ENCODE data around the gene UTS2.

Gene UTS2

GRCh38 chr1:7863756-7864328 is 11.0 kb upstream of the UTS2 start:
- no peak for DNase-seq (ENCODE audit: low read depth, low spot score)

DNA sequence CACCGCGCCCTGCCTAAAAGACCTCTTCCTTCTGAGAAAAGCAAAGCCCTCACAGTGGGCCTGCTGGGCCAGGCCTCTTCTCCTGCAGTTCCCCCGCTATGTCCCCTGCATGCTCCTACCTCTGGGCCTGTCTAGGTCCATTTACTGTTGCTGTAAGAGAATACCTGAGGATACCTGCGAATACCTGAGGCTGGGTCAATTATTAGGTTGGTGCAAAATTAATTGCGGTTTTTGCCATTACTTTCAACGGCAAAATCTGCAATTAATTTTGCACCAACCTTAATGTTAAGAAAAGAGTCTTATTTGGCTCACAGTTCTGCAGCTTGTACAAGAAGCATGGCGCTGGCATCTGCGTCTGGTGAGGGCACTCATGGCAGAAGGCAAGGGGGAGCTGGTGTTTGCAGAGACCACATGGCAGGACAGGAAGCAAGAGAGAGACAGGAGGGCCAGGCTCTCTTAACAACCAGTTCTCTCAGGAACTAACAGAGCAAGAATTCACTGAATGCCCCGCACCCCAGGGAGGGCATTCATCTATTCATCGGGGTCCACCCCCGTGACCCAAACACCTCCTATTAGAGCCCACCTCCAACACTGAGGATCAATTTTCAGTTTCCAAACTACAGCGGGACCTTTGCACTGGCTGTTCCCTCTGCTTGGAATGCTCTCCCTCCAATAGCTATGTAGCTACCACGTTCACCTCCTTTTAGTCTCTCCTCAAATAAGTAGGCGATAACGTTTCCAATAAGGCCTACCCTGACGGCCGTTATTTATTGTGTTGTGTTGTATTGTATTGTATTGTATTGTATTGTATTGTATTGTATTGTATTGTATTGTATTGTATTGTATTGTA is 9.6 kb upstream of the UTS2 start:
- no peak for DNase-seq (ENCODE audit: low read depth, low spot score)

DNA sequence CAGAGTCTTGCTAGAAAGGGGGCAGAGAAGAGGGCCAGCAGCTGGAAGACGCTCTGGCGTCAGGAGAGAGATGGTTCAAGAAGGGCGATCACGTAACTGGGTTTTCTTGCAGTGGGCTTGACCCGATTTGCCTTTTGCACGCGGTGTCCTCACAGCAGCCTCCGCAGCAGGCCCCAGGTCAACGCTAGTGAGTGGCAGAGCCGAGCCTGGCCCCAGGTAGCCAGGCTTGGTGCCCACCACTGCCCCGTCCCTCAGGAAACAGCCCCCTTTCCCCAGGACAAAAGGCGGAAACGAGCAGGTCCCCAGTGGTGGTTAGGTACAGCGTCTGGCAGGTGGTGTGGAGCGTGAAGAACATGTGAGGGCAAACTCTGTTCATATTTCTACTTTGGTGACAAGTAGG is 8.6 kb upstream of the UTS2 start:
- no peak for DNase-seq (ENCODE audit: low read depth, low spot score)

DNA sequence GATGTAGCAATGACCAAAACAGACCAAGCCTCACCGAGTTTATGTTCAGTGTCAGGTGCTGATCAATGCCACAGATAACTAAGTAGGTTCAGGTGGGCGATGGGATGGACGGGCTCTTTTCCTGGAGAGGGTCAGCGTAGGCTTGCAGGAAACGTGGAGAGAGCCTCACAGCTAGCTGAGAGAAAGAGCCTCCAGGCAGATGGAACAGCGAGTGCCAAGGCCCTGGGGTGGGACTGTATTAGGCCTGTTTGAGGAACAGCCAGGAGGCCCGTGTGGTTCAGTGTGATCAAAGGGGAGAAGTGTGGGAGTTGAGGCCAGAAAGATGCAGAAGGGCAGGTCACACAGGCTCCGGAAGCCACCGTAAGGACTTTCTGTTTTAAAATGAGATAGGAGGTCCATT is 7.3 kb upstream of the UTS2 start:
- DNase-seq (ENCODE audit: low read depth, low spot score): no peak

- no peak for DNase-seq (ENCODE audit: low read depth, low spot score)
Measured at GRCh38 chr1:7859406-7859805, 6.5 kb upstream of the UTS2 start.

DNA sequence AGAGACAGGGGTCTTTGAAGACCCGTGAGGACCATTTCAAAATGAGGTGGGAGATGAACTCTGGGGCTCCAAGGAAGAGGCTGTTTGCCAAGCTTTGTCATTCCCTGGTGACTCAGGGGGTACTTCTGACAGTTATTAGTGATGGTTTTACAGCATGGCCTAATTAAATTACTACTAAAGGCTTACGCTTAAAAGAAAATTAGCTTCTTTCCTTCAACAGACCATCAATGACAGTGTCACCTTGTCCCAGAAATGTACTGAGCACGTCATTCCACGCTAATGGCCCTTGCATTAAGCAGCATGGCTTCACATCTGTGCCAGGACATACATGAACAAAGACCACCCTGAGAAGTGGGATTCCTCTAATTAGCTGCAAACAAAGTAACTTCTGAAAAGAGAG is 5.1 kb upstream of the UTS2 start:
- no peak for DNase-seq (ENCODE audit: low read depth, low spot score)

DNA sequence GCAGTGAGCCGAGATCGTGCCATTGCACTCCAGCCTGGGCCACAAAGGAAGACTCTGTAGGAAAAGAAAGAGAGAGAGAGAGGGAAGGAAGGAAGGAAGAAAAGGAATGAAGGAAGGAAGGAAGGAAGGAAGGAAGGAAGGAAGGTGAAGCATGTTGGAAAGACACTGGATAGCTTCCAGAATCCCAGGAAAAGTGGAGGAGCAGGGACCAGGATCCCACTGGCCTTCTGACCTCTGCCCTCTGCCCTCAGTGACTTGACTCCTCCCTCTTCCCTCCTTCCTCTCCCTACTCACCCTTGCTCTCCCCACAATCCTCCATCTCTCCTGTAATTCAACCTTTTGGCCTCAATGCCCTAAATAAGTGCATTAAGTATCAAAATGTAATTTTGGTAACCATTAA is 4.1 kb upstream of the UTS2 start:
- no peak for DNase-seq (ENCODE audit: low read depth, low spot score)

GRCh38 chr1:7856345-7856744 is 3.5 kb upstream of the UTS2 start:
- no peak for DNase-seq (ENCODE audit: low read depth, low spot score)

DNA sequence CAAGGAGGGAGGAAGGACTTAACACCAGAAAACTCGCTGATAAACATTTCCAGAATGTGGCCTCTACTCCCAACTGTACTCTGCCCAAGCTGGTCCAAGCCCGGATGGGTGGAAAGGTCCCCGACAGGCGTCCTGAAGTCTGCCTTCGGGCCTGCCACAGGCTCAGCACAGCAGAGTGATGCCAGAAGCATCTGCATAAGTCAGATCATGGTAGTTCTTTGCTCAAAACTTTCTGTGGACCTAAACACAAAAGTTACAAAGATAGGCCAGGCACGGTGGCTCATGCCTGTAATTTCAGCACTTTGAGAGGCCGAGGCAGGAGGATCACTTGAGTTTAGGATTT is 790 bp upstream of the UTS2 start:
- DNase-seq (ENCODE audit: low read depth, low spot score): no peak

- DNase-seq (ENCODE audit: low read depth, low spot score): no peak
Measured at GRCh38 chr1:7850786-7851185, 2.1 kb downstream of the UTS2 start.

- no peak for DNase-seq (ENCODE audit: low read depth, low spot score)
Measured at GRCh38 chr1:7847599-7847998, 5.3 kb downstream of the UTS2 start.

DNA sequence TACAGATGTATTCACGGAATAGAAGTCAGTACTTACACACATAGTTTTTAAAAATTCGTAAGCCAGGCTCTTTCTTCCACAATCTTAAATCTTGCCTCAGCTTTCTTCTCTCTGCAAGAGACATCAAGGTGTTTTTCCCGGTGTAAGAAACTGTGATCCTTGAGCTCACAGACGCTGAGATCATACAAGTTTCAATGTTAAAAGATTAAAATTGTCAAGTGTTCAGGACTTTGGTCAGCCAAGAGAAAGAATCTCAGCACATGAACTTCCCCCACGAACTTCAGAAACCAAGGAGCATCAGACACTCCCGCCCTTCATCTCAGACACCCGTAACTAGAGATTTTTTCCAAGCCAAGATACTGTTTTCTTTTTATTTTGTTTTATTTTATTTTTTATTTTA is 6.2 kb downstream of the UTS2 start:
- no peak for DNase-seq (ENCODE audit: low read depth, low spot score)

GRCh38 chr1:7845761-7846160 is 7.1 kb downstream of the UTS2 start:
- DNase-seq (ENCODE audit: low read depth, low spot score): no peak

- DNase-seq (ENCODE audit: low read depth, low spot score): no peak
Measured at GRCh38 chr1:7842517-7842916, 10.3 kb downstream of the UTS2 start.

GRCh38 chr1:7839526-7839925 is 13.3 kb downstream of the UTS2 start:
- no peak for DNase-seq (ENCODE audit: low read depth, low spot score)

DNA sequence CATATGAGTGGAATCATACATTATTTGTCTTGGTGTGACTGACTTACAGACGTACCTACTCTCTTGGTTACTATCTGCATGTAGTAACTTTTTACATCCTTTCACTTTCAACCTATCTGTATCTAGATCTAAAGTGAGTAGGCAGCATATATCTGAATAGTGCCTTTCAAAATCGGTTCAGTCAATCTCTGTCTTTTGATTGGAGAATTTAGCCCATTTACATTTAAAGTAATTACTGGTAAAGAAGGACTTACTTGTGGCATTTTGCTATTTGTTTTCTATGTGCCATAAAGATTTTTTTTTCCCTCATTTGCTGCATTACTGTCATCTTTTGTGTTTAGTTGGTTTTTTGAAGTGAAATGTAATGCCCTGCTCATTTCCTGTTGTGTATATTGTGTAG is 14.2 kb downstream of the UTS2 start:
- DNase-seq (ENCODE audit: low read depth, low spot score): no peak

DNA sequence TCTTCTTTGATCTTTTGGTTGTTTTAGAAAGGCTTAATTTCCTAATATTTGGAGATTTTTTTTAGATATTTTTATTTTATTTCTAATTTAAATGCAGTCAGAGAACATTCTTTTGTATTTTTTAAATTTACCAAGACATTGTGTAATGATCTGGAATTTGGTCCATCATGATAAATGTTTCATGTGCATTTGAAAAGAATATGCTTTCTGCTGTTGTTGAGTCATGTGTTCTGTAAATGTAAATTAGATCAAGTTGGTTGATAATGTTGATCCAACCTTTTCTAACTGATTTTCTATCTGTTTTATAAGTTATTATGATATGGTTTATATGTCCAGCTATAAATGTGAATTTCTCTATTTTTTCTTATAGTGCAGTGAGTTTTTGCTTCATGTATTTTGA is 19.8 kb downstream of the UTS2 start:
- no peak for DNase-seq (ENCODE audit: low read depth, low spot score)

- no peak for DNase-seq (ENCODE audit: low read depth, low spot score)
Measured at GRCh38 chr1:7831458-7831857, 21.4 kb downstream of the UTS2 start.

DNA sequence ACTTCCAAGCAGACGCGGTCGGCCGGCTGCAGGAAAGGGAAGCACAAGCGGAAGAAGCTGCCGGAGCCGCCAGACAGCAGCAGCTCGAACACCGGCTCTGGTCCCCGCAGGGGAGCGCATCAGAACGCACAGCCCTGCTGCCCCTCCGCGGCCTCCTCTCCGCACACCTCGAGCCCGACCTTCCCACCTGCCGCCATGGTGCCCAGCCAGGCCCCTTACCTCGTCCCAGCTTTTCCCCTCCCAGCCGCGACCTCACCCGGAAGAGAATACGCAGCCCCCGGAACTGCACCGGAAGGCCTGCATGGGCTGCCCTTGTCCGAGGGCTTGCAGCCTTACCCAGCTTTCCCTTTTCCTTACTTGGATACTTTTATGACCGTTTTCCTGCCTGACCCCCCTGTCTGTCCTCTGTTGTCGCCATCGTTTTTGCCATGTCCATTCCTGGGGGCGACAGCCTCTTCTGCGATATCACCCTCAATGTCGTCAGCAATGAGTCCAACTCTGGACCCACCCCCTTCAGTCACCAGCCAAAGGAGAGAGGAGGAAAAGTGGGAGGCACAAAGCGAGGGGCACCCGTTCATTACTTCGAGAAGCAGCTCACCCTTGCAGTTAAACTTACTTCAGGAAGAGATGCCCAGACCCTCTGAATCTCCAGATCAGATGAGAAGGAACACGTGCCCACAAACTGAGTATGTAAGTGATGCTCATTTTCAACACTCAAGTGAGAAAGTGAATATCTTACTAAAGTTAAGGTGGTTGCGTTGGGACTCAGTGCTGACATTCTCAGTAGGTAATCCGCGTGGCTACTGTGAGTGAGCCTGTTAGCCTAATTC is 25.5 kb downstream of the UTS2 start:
- no peak for DNase-seq (ENCODE audit: low read depth, low spot score)

GRCh38 chr1:7826363-7826762 is 26.5 kb downstream of the UTS2 start:
- DNase-seq (ENCODE audit: low read depth, low spot score): no peak

DNA sequence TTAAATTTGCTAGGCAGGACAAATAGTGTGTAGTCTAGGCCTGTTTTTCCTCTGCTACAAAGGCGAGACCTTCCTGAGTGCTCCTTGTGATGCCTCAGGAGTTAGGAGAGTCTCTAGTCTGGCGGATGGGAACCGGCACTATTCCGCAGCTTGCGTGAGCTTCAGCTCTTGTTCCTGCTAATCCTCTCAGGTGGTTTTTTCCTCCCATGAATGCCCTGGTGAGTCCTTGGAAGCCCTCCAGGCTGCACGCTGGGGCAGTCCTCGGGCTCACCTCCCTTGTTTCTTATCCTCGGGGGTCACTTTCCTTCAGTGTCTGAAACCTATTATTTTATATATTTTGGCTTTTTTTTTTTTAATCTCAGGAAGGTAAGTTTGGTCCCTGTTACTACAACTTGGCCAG is 28.2 kb downstream of the UTS2 start:
- DNase-seq (ENCODE audit: low read depth, low spot score): no peak

DNA sequence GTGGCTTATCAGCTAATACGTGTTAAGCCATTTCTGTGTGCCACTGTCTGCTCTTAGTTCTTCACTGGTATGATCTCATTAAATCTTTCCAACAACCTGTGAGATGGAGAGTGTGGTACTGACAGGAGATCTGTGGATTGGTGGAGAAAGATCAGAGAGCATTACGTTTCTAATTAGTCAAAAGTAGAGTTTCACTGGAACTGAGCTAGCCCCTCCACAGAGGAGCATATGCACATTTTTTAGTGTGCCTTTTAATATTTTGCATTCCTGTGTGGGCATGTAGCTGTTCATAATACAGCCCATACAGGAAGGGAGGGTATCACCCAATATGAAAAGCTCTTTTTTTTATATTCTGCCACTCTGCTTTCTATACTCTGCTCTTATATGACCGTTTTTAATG is 31.6 kb downstream of the UTS2 start:
- DNase-seq (ENCODE audit: low read depth, low spot score): no peak
